GM23338 (cell line): Measurements from ENCODE around the gene MCFD2. TPM values are rescaled to one million over a fixed set of nuclear protein-coding genes. Genes with fewer than 3 reads are reported as not detected.

Source experiments
- ATAC-seq: fragments of 200-7000 bp; cut with Tn5 transposase; 3 replicates; pipeline ENCODE4 v1.9.1; 2020
- DNase-seq: peaks from one replicate; pipeline ENCODE4 v3.0.0-alpha.2; 2015; ENCODE audit warnings: low spot score
- H2AFZ ChIP-seq: fragments of 200-600 bp; sonication (generic); 2 replicates; pipeline ENCODE4 v1.8.0; 2016; ENCODE audit warnings: antibody characterized with exemption, mild to moderate bottlenecking, moderate library complexity
- H3F3A ChIP-seq: fragments of 200-600 bp; sonication (generic); replicated peaks from 2 replicates; pipeline ENCODE4 v1.8.0; 2017; ENCODE audit warnings: antibody characterized with exemption, mixed run types, low read depth
- H3K27ac ChIP-seq: fragments of 200-600 bp; sonication (generic); 2 replicates; pipeline ENCODE4 v1.6.1; 2016; ENCODE audit warnings: low read depth
- H3K27me3 ChIP-seq: fragments of 200-600 bp; sonication (generic); 2 replicates; pipeline ENCODE4 v1.8.0; 2016; ENCODE audit warnings: mild to moderate bottlenecking, mixed run types, moderate library complexity; ENCODE audit not compliant: insufficient read depth
- H3K36me3 ChIP-seq: fragments of 200-600 bp; sonication (generic); 2 replicates; pipeline ENCODE4 v1.8.0; 2016; ENCODE audit warnings: mild to moderate bottlenecking; ENCODE audit not compliant: insufficient read depth
- H3K4me1 ChIP-seq: fragments of 200-600 bp; sonication (generic); 2 replicates; pipeline ENCODE4 v1.8.0; 2016; ENCODE audit warnings: mild to moderate bottlenecking, moderate library complexity; ENCODE audit not compliant: insufficient read depth
- H3K4me2 ChIP-seq: fragments of 200-600 bp; sonication (generic); 2 replicates; pipeline ENCODE4 v1.7.1; 2017; ENCODE audit warnings: mixed run types
- H3K4me3 ChIP-seq: fragments of 200-600 bp; sonication (generic); 2 replicates; pipeline ENCODE4 v1.6.1; 2016; ENCODE audit warnings: mixed run types
- H3K79me2 ChIP-seq: fragments of 200-600 bp; sonication (generic); replicated peaks from 2 replicates; pipeline ENCODE4 v1.8.0; 2017; ENCODE audit warnings: mild to moderate bottlenecking; ENCODE audit not compliant: insufficient read depth
- H3K9me2 ChIP-seq: fragments of 200-600 bp; sonication (generic); 2 replicates; pipeline ENCODE4 v1.8.0; 2017; ENCODE audit not compliant: insufficient read depth
- H4K20me1 ChIP-seq: fragments of 200-600 bp; sonication (generic); replicated peaks from 2 replicates; pipeline ENCODE4 v1.8.0; 2017; ENCODE audit warnings: mild to moderate bottlenecking; ENCODE audit not compliant: insufficient read depth
- H3K27ac Mint-ChIP-seq: 2 replicates; pipeline ENCODE4 v1.8.0; 2020; ENCODE audit warnings: inconsistent platforms, mild to moderate bottlenecking, moderate library complexity, mixed read lengths
- H3K27me3 Mint-ChIP-seq: 3 replicates; pipeline ENCODE4 v1.8.0; 2022; ENCODE audit warnings: low read depth, mild to moderate bottlenecking, moderate library complexity, mixed read lengths, inconsistent platforms; ENCODE audit not compliant: insufficient read depth, poor library complexity
- H3K36me3 Mint-ChIP-seq: 3 replicates; pipeline ENCODE4 v1.8.0; 2021; ENCODE audit warnings: low read depth, mild to moderate bottlenecking, inconsistent platforms, moderate library complexity, mixed read lengths
- H3K4me1 Mint-ChIP-seq: 3 replicates; pipeline ENCODE4 v1.8.0; 2020; ENCODE audit warnings: mild to moderate bottlenecking, inconsistent platforms, mixed read lengths
- H3K4me3 Mint-ChIP-seq: 3 replicates; pipeline ENCODE4 v1.8.0; 2021; ENCODE audit warnings: moderate library complexity, mild to moderate bottlenecking, inconsistent platforms, mixed read lengths
- H3K9me3 Mint-ChIP-seq: 3 replicates; pipeline ENCODE4 v1.8.0; 2020; ENCODE audit warnings: moderate library complexity, mild to moderate bottlenecking, inconsistent platforms, mixed read lengths
- CREB1 ChIP-seq: fragments of 250-450 bp; sonication (Bioruptor Pico); IDR thresholded peaks from 2 replicates; pipeline ENCODE4 v1.5.0; 2020; ENCODE audit warnings: low read depth, mild to moderate bottlenecking, moderate library complexity
- EZH2 ChIP-seq: fragments of 200-600 bp; sonication (generic); IDR thresholded peaks from one replicate; pipeline ENCODE4 v1.8.0; 2017; ENCODE audit warnings: antibody characterized with exemption, mild to moderate bottlenecking, low read depth; ENCODE audit not compliant: unreplicated experiment
- EZH2phosphoT487 ChIP-seq: fragments of 200-600 bp; sonication (generic); IDR thresholded peaks from one replicate; pipeline ENCODE4 v1.8.1; 2018; ENCODE audit warnings: antibody characterized with exemption; ENCODE audit not compliant: unreplicated experiment
- JUNB ChIP-seq: IDR thresholded peaks from one replicate; pipeline ENCODE4 v1.6.1; 2016; ENCODE audit warnings: antibody characterized with exemption; ENCODE audit not compliant: unreplicated experiment
- NANOG ChIP-seq: IDR thresholded peaks from 2 replicates; pipeline ENCODE4 v1.6.1; 2016; ENCODE audit warnings: antibody characterized with exemption, borderline replicate concordance
- POLR2AphosphoS5 ChIP-seq: IDR thresholded peaks from 2 replicates; pipeline ENCODE4 v1.6.1; 2016; ENCODE audit warnings: antibody characterized with exemption, low read depth
- REST ChIP-seq: IDR thresholded peaks from one replicate; pipeline ENCODE4 v1.6.1; 2018; ENCODE audit warnings: antibody characterized with exemption; ENCODE audit not compliant: unreplicated experiment
- STAT1 ChIP-seq: IDR thresholded peaks from one replicate; pipeline ENCODE4 v1.6.1; 2016; ENCODE audit warnings: antibody characterized with exemption; ENCODE audit not compliant: unreplicated experiment
- ZNF114 ChIP-seq: fragments of 250-450 bp; sonication (Bioruptor Pico); IDR thresholded peaks from 2 replicates; pipeline ENCODE4 v1.5.0; 2020; ENCODE audit warnings: mild to moderate bottlenecking, moderate library complexity
- ZNF331 ChIP-seq: fragments of 250-450 bp; sonication (Bioruptor Pico); IDR thresholded peaks from 2 replicates; pipeline ENCODE4 v1.5.0; 2020; ENCODE audit warnings: low read depth, mild to moderate bottlenecking, moderate library complexity
- ZNF462 ChIP-seq: fragments of 250-450 bp; sonication (Bioruptor Pico); IDR thresholded peaks from 2 replicates; pipeline ENCODE4 v1.5.0; 2020; ENCODE audit warnings: mild to moderate bottlenecking, moderate library complexity
- polyA plus RNA-seq: library from polyadenylated mRNA; unstranded; fragments of >200 nt; fragmentation: Nextera tagmentation; extraction: Ambion mirVana; gene quantifications from 2 replicates; pipeline ENCODE4 v1.2.1, GENCODE V29; 2016
- total RNA-seq: library from RNA; depleted of rRNA; stranded (reverse); fragments of >200 nt; shearing (Covaris generic); gene quantifications from 2 replicates; pipeline ENCODE4 v1.2.3, GENCODE V29; 2014
- TF ChIP-seq, protein P1 (sequence below), 2 experiments: fragments of 200-600 bp in 1 of 2; sonication (generic) in 1 of 2; conservative IDR thresholded peaks; 2 replicates each; pipeline versions ENCODE4 v1.5.1 to v1.6.1; 2016 to 2017; ENCODE audit warnings: antibody characterized with exemption in 2 of 2, low read depth in 2 of 2, mild to moderate bottlenecking in 2 of 2, moderate library complexity in 1 of 2
- TF ChIP-seq, protein P2 (sequence below): IDR thresholded peaks from 2 replicates; pipeline ENCODE4 v1.6.1; 2016; ENCODE audit warnings: antibody characterized with exemption

Gene MCFD2
- total and polyA plus RNA-seq, 2 experiments from 2014 or later: 55.1 to 91.9 TPM

DNA sequence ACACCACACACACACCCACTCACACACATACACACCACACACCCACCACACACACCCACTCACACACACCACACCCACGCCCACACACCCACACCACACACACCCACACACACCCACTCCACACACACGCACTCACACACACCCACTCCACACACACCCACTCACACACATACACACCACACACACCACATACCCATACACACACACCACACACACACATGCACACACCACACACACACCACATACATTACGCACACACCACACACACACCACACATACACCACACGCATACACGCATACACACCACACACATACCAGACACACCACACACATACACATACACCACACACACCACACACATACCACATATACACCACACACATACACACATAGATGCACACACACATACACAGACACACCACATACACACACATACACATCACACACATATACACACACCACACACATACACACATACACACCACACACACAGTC is 37.9 kb downstream of the MCFD2 start:
- Histone ChIP-seq H3K36me3 (no peaks in the 10 kb centered on the region), H2AFZ (no peak overlapping the region), H3F3A (peaks cover 8% of the 10 kb centered on the region), H3K9me2 (no peaks in the 10 kb centered on the region), H3K4me1 (no peaks in the 10 kb centered on the region), H3K4me2 (no peak overlapping the region), H4K20me1 (no peaks in the 10 kb centered on the region), H3K79me2 (no peaks in the 10 kb centered on the region), H3K27ac (no peak overlapping the region), H3K27me3 (no peaks in the 10 kb centered on the region), H3K4me3 (no peak overlapping the region)
- Mint-ChIP-seq H3K27me3 (peaks cover 6% of the 10 kb centered on the region), H3K9me3 (no peaks in the 10 kb centered on the region), H3K4me3 (no peak overlapping the region), H3K4me1 (0 out of 3 replicates have a peak, but pooled peaks cover 6% of the 10 kb centered on the region), H3K36me3 (no peaks in the 10 kb centered on the region), H3K27ac (no peak overlapping the region)
- TF ChIP-seq NANOG: no peak
- no peak for TF ChIP-seq ZNF462
- no peak for TF ChIP-seq REST
- no peak for TF ChIP-seq STAT1
- TF ChIP-seq ZNF331 (CRISPR knock-in tag): no peak
- no peak for TF ChIP-seq JUNB
- TF ChIP-seq, protein P1, sequence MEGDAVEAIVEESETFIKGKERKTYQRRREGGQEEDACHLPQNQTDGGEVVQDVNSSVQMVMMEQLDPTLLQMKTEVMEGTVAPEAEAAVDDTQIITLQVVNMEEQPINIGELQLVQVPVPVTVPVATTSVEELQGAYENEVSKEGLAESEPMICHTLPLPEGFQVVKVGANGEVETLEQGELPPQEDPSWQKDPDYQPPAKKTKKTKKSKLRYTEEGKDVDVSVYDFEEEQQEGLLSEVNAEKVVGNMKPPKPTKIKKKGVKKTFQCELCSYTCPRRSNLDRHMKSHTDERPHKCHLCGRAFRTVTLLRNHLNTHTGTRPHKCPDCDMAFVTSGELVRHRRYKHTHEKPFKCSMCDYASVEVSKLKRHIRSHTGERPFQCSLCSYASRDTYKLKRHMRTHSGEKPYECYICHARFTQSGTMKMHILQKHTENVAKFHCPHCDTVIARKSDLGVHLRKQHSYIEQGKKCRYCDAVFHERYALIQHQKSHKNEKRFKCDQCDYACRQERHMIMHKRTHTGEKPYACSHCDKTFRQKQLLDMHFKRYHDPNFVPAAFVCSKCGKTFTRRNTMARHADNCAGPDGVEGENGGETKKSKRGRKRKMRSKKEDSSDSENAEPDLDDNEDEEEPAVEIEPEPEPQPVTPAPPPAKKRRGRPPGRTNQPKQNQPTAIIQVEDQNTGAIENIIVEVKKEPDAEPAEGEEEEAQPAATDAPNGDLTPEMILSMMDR (conservative IDR thresholded peaks at IDR 0.05; ENCODE audit: low read depth in 2 of 2): no peak
- TF ChIP-seq CREB1: no peak
- TF ChIP-seq EZH2: no peak
- TF ChIP-seq, protein P2, sequence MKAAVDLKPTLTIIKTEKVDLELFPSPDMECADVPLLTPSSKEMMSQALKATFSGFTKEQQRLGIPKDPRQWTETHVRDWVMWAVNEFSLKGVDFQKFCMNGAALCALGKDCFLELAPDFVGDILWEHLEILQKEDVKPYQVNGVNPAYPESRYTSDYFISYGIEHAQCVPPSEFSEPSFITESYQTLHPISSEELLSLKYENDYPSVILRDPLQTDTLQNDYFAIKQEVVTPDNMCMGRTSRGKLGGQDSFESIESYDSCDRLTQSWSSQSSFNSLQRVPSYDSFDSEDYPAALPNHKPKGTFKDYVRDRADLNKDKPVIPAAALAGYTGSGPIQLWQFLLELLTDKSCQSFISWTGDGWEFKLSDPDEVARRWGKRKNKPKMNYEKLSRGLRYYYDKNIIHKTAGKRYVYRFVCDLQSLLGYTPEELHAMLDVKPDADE: no peak
- no peak for TF ChIP-seq POLR2AphosphoS5
- no peak for TF ChIP-seq EZH2phosphoT487
- no peak for TF ChIP-seq ZNF114
- DNase-seq (no peak), ATAC-seq (no peak)
